SK-N-SH (cell line): ENCODE measurements around the gene PRMT3. TPM values are rescaled to one million over a fixed set of nuclear protein-coding genes. Genes with fewer than 3 reads are reported as not detected.

Experiments used
- CTCF ChIA-PET: fragments of 300-600, 350-600 bp; formaldehyde crosslinking; extraction: SDS; loops from one replicate; lab custom pipeline; 2021; lab: Yijun Ruan, JAX
- POLR2A ChIA-PET: fragments of 350-600 bp; sonication (Branson Sonifier 250); formaldehyde crosslinking; extraction: SDS; loops from one replicate; lab custom pipeline; 2020; ENCODE audit warnings: antibody characterized with exemption, inconsistent platforms; lab: Yijun Ruan, JAX
- DNase-seq: peaks from one replicate; pipeline ENCODE4 v3.0.0; 2012
- H2AFZ ChIP-seq: fragments of 200-600 bp; sonication (generic); 2 replicates; pipeline ENCODE4 v1.8.1; 2016; ENCODE audit warnings: antibody characterized with exemption, mild to moderate bottlenecking, low read depth
- H3F3A ChIP-seq: fragments of 200-600 bp; sonication (generic); replicated peaks from 2 replicates; pipeline ENCODE3; 2016; ENCODE audit warnings: antibody characterized with exemption, mild to moderate bottlenecking; ENCODE audit not compliant: insufficient read depth
- H3K27ac ChIP-seq, 2 experiments: fragments of 200-500 bp in 1 of 2; fragments of 200-600 bp in 1 of 2; sonication (Bioruptor generic) in 1 of 2; sonication (generic), shearing (Covaris generic) in 1 of 2; 2 replicates each; pipeline versions ENCODE4 v1.5.1 to v1.6.1; 2014 to 2016; ENCODE audit warnings: low read depth in 2 of 2, inconsistent platforms in 1 of 2, low read length in 1 of 2, mild to moderate bottlenecking in 1 of 2, mixed read lengths in 1 of 2
- H3K27me3 ChIP-seq: fragments of 200-600 bp; sonication (generic), shearing (Covaris generic); 2 replicates; pipeline ENCODE4 v1.6.1; 2016; ENCODE audit warnings: mixed run types; ENCODE audit not compliant: insufficient read depth
- H3K36me3 ChIP-seq, 2 experiments: fragments of 200-500 bp in 1 of 2; fragments of 200-600 bp in 1 of 2; sonication (Bioruptor generic) in 1 of 2; sonication (generic) in 1 of 2; replicated peaks in 1 of 2; 2 replicates each; pipeline versions ENCODE3 to v1.5.1; 2014 to 2016; ENCODE audit warnings: low read length in 1 of 2, mild to moderate bottlenecking in 1 of 2; ENCODE audit not compliant: insufficient read depth in 2 of 2, control insufficient read depth in 1 of 2
- H3K4me1 ChIP-seq, 2 experiments: fragments of 200-500 bp in 1 of 2; fragments of 200-600 bp in 1 of 2; sonication (Bioruptor generic) in 1 of 2; sonication (generic), shearing (Covaris generic) in 1 of 2; 2 replicates each; pipeline versions ENCODE4 v1.5.1 to v1.6.1; 2014 to 2016; ENCODE audit warnings: low read depth in 1 of 2, low read length in 1 of 2, mixed run types in 1 of 2; ENCODE audit not compliant: insufficient read depth in 2 of 2, control insufficient read depth in 1 of 2
- H3K4me2 ChIP-seq: fragments of 200-600 bp; sonication (generic), shearing (Covaris generic); 2 replicates; pipeline ENCODE4 v1.6.1; 2017; ENCODE audit warnings: mixed run types
- H3K4me3 ChIP-seq, 2 experiments: fragments of 200-500 bp in 1 of 2; fragments of 200-600 bp in 1 of 2; sonication (Bioruptor generic) in 1 of 2; sonication (generic), shearing (Covaris generic) in 1 of 2; 2 replicates each; pipeline versions ENCODE4 v1.5.1 to v1.8.1; 2014 to 2016; ENCODE audit warnings: low read depth in 2 of 2, inconsistent platforms in 1 of 2, low read length in 1 of 2, mild to moderate bottlenecking in 1 of 2, mixed read lengths in 1 of 2, moderate library complexity in 1 of 2
- H3K79me2 ChIP-seq: fragments of 200-600 bp; sonication (generic); 2 replicates; pipeline ENCODE4 v1.8.1; 2017; ENCODE audit warnings: mild to moderate bottlenecking; ENCODE audit not compliant: insufficient read depth
- H3K9ac ChIP-seq: fragments of 200-600 bp; sonication (generic); 2 replicates; pipeline ENCODE4 v1.6.1; 2017; ENCODE audit warnings: mixed run types
- H3K9me2 ChIP-seq: fragments of 200-600 bp; sonication (generic); 2 replicates; pipeline ENCODE4 v1.6.1; 2017; ENCODE audit warnings: mixed run types
- H3K9me3 ChIP-seq: fragments of 200-600 bp; sonication (generic); 2 replicates; pipeline ENCODE4 v1.6.1; 2017; ENCODE audit warnings: mixed run types, mild to moderate bottlenecking, moderate library complexity
- H4K20me1 ChIP-seq: fragments of 200-600 bp; sonication (generic); 2 replicates; pipeline ENCODE4 v1.6.1; 2017; ENCODE audit warnings: mild to moderate bottlenecking, mixed run types; ENCODE audit not compliant: insufficient read depth
- ELF1 ChIP-seq: IDR thresholded peaks from 2 replicates; pipeline ENCODE4 v1.4.0; 2012
- EP300 ChIP-seq, 2 experiments: IDR thresholded peaks; 2 replicates each; pipeline versions ENCODE4 v1.4.0 to v1.6.1; 2012; ENCODE audit warnings: borderline replicate concordance in 1 of 2, low read depth in 1 of 2, low read length in 1 of 2
- FOXJ3 ChIP-seq: sonication (generic); formaldehyde crosslinking; IDR thresholded peaks from 2 replicates; pipeline ENCODE4 v1.5.1; 2020; ENCODE audit warnings: mild to moderate bottlenecking, missing genetic modification reagents
- FOXM1 ChIP-seq: IDR thresholded peaks from 2 replicates; pipeline ENCODE4 v1.4.0; 2012; ENCODE audit warnings: low read depth, mild to moderate bottlenecking
- JUND ChIP-seq: IDR thresholded peaks from 2 replicates; pipeline ENCODE4 v1.4.0; 2012
- MEF2A ChIP-seq: IDR thresholded peaks from 2 replicates; pipeline ENCODE4 v1.4.0; 2012; ENCODE audit warnings: low read depth, borderline replicate concordance
- MXI1 ChIP-seq: IDR thresholded peaks from 2 replicates; pipeline ENCODE4 v1.6.1; 2012; ENCODE audit warnings: mild to moderate bottlenecking, low read depth, low read length, improper control_type of control experiment
- NFIC ChIP-seq: IDR thresholded peaks from 2 replicates; pipeline ENCODE4 v1.4.0; 2012; ENCODE audit warnings: borderline replicate concordance
- NRF1 ChIP-seq: IDR thresholded peaks from 2 replicates; pipeline ENCODE4 v1.6.1; 2012; ENCODE audit warnings: low read depth, mild to moderate bottlenecking, low read length
- POLR2AphosphoS5 ChIP-seq: IDR thresholded peaks from 2 replicates; pipeline ENCODE4 v1.6.1; 2012; ENCODE audit warnings: low read depth, low read length
- RCOR1 ChIP-seq: fragments of 150-350 bp; IDR thresholded peaks from 2 replicates; pipeline ENCODE4 v1.6.1; 2017; ENCODE audit warnings: antibody characterized with exemption, low read length
- RXRA ChIP-seq: IDR thresholded peaks from 2 replicates; pipeline ENCODE4 v1.4.0; 2012; ENCODE audit warnings: low read depth, mild to moderate bottlenecking, borderline replicate concordance
- TAF1 ChIP-seq: IDR thresholded peaks from 2 replicates; pipeline ENCODE4 v1.6.1; 2012; ENCODE audit warnings: low read depth, mild to moderate bottlenecking, low read length, moderate library complexity, borderline replicate concordance
- TEAD4 ChIP-seq: IDR thresholded peaks from 2 replicates; pipeline ENCODE4 v1.4.0; 2012; ENCODE audit warnings: mild to moderate bottlenecking, borderline replicate concordance; ENCODE audit not compliant: insufficient read depth
- YY1 ChIP-seq: IDR thresholded peaks from 2 replicates; pipeline ENCODE4 v1.4.0; 2012; ENCODE audit warnings: low read depth, mild to moderate bottlenecking
- WGBS: methylation state at CpG from one replicate; pipeline ENCODE4 v1.1.6; 2017; ENCODE audit warnings: low lambda C conversion rate; 5-methylcytosine and 5-hydroxymethylcytosine counted together
- polyA plus RNA-seq, 3 experiments: library from polyadenylated mRNA; depleted of rRNA; stranded (reverse); fragments of >200 nt; gene quantifications; 2 replicates each; pipeline ENCODE4 v1.2.3, GENCODE V29; 2012
- TF ChIP-seq, protein P1 (sequence below): IDR thresholded peaks from 2 replicates; pipeline ENCODE4 v1.4.0; 2012; ENCODE audit warnings: low read depth, borderline replicate concordance
- TF ChIP-seq, protein P2 (sequence below): IDR thresholded peaks from 2 replicates; pipeline ENCODE4; 2012
- TF ChIP-seq, protein P3 (sequence below): fragments of 150-350 bp; IDR thresholded peaks from 2 replicates; pipeline ENCODE4 v1.6.1; 2017; ENCODE audit warnings: antibody characterized with exemption, low read length, low read depth, borderline replicate concordance
- TF ChIP-seq, protein P4 (sequence below): fragments of 150-350 bp; IDR thresholded peaks from 2 replicates; pipeline ENCODE4 v1.6.1; 2016; ENCODE audit warnings: mild to moderate bottlenecking, low read depth, low read length
- TF ChIP-seq, protein P5 (sequence below): IDR thresholded peaks from 2 replicates; pipeline ENCODE4 v1.6.1; 2012; ENCODE audit warnings: mild to moderate bottlenecking, low read depth, low read length, moderate library complexity

PRMT3 gene
- polyA plus RNA-seq, 1 of the 3 experiments (the other 2 are of a cell fraction), result 10.8 TPM

DNA sequence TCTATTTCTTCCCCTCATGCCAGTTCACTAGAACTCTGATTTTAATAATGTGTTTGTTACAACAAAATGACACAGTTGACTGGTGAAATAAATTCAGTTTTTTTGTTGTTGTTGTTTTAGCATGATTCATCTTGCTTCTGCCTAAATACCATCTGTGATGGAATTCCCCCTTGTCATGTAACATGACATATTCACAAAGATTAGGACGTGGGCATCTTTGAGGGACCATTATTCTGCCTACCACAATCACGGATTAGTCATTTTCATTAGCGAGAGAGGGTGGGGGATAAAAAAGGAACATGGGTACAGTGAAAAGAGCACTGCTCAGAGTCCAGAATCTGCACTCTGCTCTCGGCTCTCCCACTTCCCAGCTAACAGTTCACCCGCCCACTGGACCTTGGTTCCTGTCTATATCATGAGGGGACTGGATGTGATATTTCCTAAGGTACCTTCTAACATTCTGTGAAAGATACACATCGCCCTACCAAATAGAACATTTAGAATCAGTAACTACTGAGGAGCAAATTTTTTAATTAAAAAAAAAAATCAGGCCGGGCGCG lies 12.7 kb upstream of the PRMT3 start:
- Histone ChIP-seq H3K9ac (no peak overlapping the region), H3K27me3 (no peaks in the 10 kb centered on the region), H3K9me3 (no peaks in the 10 kb centered on the region), H3K4me1 (no peaks in the 10 kb centered on the region), H2AFZ (no peak overlapping the region), H4K20me1 (no peaks in the 10 kb centered on the region), H3K9me2 (no peaks in the 10 kb centered on the region), H3K79me2 (no peaks in the 10 kb centered on the region), H3K36me3 (no peaks in the 10 kb centered on the region), H3K4me2 (no peak overlapping the region), H3K4me3 (no peak overlapping the region), H3F3A (no peaks in the 10 kb centered on the region), H3K27ac (no peak overlapping the region)
- TF ChIP-seq, protein P1, sequence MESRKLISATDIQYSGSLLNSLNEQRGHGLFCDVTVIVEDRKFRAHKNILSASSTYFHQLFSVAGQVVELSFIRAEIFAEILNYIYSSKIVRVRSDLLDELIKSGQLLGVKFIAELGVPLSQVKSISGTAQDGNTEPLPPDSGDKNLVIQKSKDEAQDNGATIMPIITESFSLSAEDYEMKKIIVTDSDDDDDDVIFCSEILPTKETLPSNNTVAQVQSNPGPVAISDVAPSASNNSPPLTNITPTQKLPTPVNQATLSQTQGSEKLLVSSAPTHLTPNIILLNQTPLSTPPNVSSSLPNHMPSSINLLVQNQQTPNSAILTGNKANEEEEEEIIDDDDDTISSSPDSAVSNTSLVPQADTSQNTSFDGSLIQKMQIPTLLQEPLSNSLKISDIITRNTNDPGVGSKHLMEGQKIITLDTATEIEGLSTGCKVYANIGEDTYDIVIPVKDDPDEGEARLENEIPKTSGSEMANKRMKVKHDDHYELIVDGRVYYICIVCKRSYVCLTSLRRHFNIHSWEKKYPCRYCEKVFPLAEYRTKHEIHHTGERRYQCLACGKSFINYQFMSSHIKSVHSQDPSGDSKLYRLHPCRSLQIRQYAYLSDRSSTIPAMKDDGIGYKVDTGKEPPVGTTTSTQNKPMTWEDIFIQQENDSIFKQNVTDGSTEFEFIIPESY, result no peak
- TF ChIP-seq, protein P2, sequence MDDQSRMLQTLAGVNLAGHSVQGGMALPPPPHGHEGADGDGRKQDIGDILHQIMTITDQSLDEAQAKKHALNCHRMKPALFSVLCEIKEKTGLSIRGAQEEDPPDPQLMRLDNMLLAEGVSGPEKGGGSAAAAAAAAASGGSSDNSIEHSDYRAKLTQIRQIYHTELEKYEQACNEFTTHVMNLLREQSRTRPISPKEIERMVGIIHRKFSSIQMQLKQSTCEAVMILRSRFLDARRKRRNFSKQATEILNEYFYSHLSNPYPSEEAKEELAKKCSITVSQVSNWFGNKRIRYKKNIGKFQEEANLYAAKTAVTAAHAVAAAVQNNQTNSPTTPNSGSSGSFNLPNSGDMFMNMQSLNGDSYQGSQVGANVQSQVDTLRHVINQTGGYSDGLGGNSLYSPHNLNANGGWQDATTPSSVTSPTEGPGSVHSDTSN, result no peak
- TF ChIP-seq NRF1 (no peak), FOXJ3 (CRISPR knock-in tag) (no peak), POLR2AphosphoS5 (no peak), EP300 (IDR thresholded peaks at IDR 0.05; ENCODE audit: borderline replicate concordance in 1 of 2, low read depth in 1 of 2, low read length in 1 of 2) (no peak), MEF2A (no peak), MXI1 (no peak), YY1 (no peak), JUND (no peak), TAF1 (no peak), TEAD4 (no peak), RCOR1 (no peak), RXRA (no peak), ELF1 (no peak), FOXM1 (no peak), NFIC (no peak)
- TF ChIP-seq, protein P3, sequence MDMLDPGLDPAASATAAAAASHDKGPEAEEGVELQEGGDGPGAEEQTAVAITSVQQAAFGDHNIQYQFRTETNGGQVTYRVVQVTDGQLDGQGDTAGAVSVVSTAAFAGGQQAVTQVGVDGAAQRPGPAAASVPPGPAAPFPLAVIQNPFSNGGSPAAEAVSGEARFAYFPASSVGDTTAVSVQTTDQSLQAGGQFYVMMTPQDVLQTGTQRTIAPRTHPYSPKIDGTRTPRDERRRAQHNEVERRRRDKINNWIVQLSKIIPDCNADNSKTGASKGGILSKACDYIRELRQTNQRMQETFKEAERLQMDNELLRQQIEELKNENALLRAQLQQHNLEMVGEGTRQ, result no peak
- TF ChIP-seq, protein P4, sequence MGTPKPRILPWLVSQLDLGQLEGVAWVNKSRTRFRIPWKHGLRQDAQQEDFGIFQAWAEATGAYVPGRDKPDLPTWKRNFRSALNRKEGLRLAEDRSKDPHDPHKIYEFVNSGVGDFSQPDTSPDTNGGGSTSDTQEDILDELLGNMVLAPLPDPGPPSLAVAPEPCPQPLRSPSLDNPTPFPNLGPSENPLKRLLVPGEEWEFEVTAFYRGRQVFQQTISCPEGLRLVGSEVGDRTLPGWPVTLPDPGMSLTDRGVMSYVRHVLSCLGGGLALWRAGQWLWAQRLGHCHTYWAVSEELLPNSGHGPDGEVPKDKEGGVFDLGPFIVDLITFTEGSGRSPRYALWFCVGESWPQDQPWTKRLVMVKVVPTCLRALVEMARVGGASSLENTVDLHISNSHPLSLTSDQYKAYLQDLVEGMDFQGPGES, result no peak
- TF ChIP-seq, protein P5, sequence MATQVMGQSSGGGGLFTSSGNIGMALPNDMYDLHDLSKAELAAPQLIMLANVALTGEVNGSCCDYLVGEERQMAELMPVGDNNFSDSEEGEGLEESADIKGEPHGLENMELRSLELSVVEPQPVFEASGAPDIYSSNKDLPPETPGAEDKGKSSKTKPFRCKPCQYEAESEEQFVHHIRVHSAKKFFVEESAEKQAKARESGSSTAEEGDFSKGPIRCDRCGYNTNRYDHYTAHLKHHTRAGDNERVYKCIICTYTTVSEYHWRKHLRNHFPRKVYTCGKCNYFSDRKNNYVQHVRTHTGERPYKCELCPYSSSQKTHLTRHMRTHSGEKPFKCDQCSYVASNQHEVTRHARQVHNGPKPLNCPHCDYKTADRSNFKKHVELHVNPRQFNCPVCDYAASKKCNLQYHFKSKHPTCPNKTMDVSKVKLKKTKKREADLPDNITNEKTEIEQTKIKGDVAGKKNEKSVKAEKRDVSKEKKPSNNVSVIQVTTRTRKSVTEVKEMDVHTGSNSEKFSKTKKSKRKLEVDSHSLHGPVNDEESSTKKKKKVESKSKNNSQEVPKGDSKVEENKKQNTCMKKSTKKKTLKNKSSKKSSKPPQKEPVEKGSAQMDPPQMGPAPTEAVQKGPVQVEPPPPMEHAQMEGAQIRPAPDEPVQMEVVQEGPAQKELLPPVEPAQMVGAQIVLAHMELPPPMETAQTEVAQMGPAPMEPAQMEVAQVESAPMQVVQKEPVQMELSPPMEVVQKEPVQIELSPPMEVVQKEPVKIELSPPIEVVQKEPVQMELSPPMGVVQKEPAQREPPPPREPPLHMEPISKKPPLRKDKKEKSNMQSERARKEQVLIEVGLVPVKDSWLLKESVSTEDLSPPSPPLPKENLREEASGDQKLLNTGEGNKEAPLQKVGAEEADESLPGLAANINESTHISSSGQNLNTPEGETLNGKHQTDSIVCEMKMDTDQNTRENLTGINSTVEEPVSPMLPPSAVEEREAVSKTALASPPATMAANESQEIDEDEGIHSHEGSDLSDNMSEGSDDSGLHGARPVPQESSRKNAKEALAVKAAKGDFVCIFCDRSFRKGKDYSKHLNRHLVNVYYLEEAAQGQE, result no peak
- ChIA-PET CTCF (interaction anchor here (1.8 to 12.6 kb wide), 4 partner anchors 12 to 247 kb away, joined by 6 to 101 read pairs (median 12); partner anchors contain the start of gene PRMT3), POLR2A (no interaction called here)
- no peak for DNase-seq
- 88% methylated on average over 9 of the region's 9 CpGs for WGBS
